A549 (cell line): ENCODE results near the gene ADK. TPM values are rescaled to one million over a fixed set of nuclear protein-coding genes. Genes with fewer than 3 reads are reported as not detected.

Experiments used
- ATAC-seq, 2 experiments: fragments of 200-7000 bp in 1 of 2; fragments of >200 bp in 1 of 2; cut with Nextera tagmentation in 1 of 2; cut with Tn5 transposase in 1 of 2; 3 replicates each; pipeline versions ENCODE4 v1.8.0 to v1.9.1; 2018 to 2020; ENCODE audit warnings: mild to moderate bottlenecking in 1 of 2, moderate library complexity in 1 of 2
- CTCF ChIA-PET: fragments of 300-600 bp; sonication (Branson Sonifier 250); formaldehyde crosslinking; extraction: SDS; loops from one replicate; lab custom pipeline; 2021; ENCODE audit warnings: antibody characterized with exemption, inconsistent platforms; lab: Yijun Ruan, JAX
- POLR2A ChIA-PET: fragments of 350-600 bp; formaldehyde crosslinking; extraction: SDS; loops from one replicate; lab custom pipeline; 2021; ENCODE audit warnings: antibody characterized with exemption, inconsistent platforms; lab: Yijun Ruan, JAX
- DNase-seq, 2 experiments: peaks; one replicate each; pipeline versions ENCODE4 v3.0.0 to v3.0.0-alpha.2; 2011 to 2016; ENCODE audit warnings: low read depth in 1 of 2, low spot score in 1 of 2
- FAIRE-seq: peaks from 2 replicates; lab custom pipeline; 2011; peaks lifted over from hg19 to GRCh38; lab: Jason Lieb, UNC
- H3K27ac ChIP-seq, 2 experiments: fragments of >200 bp; sonication (Bioruptor Twin); formaldehyde crosslinking; 3 replicates each; pipeline ENCODE4 v1.5.1; 2016 to 2017
- H3K4me1 ChIP-seq: fragments of >200 bp; sonication (Bioruptor Twin); formaldehyde crosslinking; 3 replicates; pipeline ENCODE4 v1.6.1; 2016
- H3K4me2 ChIP-seq: fragments of >200 bp; sonication (Bioruptor Twin); formaldehyde crosslinking; 3 replicates; pipeline ENCODE4 v1.6.1; 2016
- H3K4me3 ChIP-seq: fragments of >200 bp; sonication (Bioruptor Twin); formaldehyde crosslinking; 3 replicates; pipeline ENCODE4 v1.5.1; 2016
- H3K9me3 ChIP-seq: fragments of >200 bp; sonication (Bioruptor Twin); formaldehyde crosslinking; 3 replicates; pipeline ENCODE4 v1.6.1; 2016
- CHD2 ChIP-seq: fragments of 150-350 bp; IDR thresholded peaks from 2 replicates; pipeline ENCODE4 v1.6.1; 2014; ENCODE audit warnings: low read length; ENCODE audit not compliant: partially characterized antibody
- CHD4 ChIP-seq: fragments of 200-600 bp; sonication (generic); IDR thresholded peaks from 2 replicates; pipeline ENCODE4 v1.6.1; 2016; ENCODE audit warnings: antibody characterized with exemption, mild to moderate bottlenecking, borderline replicate concordance
- CTCF ChIP-seq: fragments of >200 bp; sonication (Bioruptor Twin); formaldehyde crosslinking; IDR thresholded peaks from 3 replicates; pipeline ENCODE4 v1.5.1; 2016
- E2F6 ChIP-seq: IDR thresholded peaks from 2 replicates; pipeline ENCODE4 v1.6.1; 2012; ENCODE audit warnings: low read depth, borderline replicate concordance
- EHMT2 ChIP-seq: fragments of 200-600 bp; sonication (generic); IDR thresholded peaks from 2 replicates; pipeline ENCODE4 v1.6.1; 2016; ENCODE audit warnings: antibody characterized with exemption, low read depth, mild to moderate bottlenecking, moderate library complexity
- ESRRA ChIP-seq: fragments of 150-350 bp; IDR thresholded peaks from 2 replicates; pipeline ENCODE4 v1.6.1; 2014; ENCODE audit warnings: mild to moderate bottlenecking, low read length, borderline replicate concordance
- GATA3 ChIP-seq: IDR thresholded peaks from 2 replicates; pipeline ENCODE4 v1.6.1; 2012; ENCODE audit warnings: borderline replicate concordance
- HES2 ChIP-seq: fragments of >200 bp; sonication (Bioruptor Twin); formaldehyde crosslinking; IDR thresholded peaks from 2 replicates; pipeline ENCODE4 v1.6.1; 2016
- HEYL ChIP-seq: fragments of 250-450 bp; sonication (Bioruptor Pico); IDR thresholded peaks from 2 replicates; pipeline ENCODE4 v1.8.0; 2021; ENCODE audit warnings: mild to moderate bottlenecking, moderate library complexity
- HOXB13 ChIP-seq: fragments of 250-450 bp; sonication (Bioruptor Pico); IDR thresholded peaks from 2 replicates; pipeline ENCODE4 v1.5.0; 2020; ENCODE audit warnings: low read depth, mild to moderate bottlenecking, moderate library complexity
- MAFK ChIP-seq: fragments of 450-650 bp; IDR thresholded peaks from 2 replicates; pipeline ENCODE4 v1.6.1; 2014; ENCODE audit not compliant: partially characterized antibody
- MAZ ChIP-seq: fragments of 150-350 bp; IDR thresholded peaks from 2 replicates; pipeline ENCODE4 v1.6.1; 2014; ENCODE audit warnings: antibody characterized with exemption, low read depth, low read length, borderline replicate concordance
- RARB ChIP-seq: fragments of 250-450 bp; sonication (Bioruptor Pico); IDR thresholded peaks from 2 replicates; pipeline ENCODE4 v1.8.0; 2021; ENCODE audit warnings: mild to moderate bottlenecking, moderate library complexity
- REST ChIP-seq: fragments of 200-600 bp; sonication (generic); IDR thresholded peaks from 2 replicates; pipeline ENCODE4 v1.6.1; 2016; ENCODE audit warnings: antibody characterized with exemption, mild to moderate bottlenecking, moderate library complexity
- RNF2 ChIP-seq: fragments of 200-600 bp; sonication (generic); IDR thresholded peaks from 2 replicates; pipeline ENCODE4 v1.6.1; 2016; ENCODE audit warnings: low read depth, mild to moderate bottlenecking, antibody characterized with exemption, moderate library complexity, borderline replicate concordance
- SMC3 ChIP-seq: fragments of >200 bp; sonication (Bioruptor Twin); formaldehyde crosslinking; IDR thresholded peaks from 3 replicates; pipeline ENCODE4 v1.6.1; 2018; ENCODE audit warnings: inconsistent platforms
- SREBF2 ChIP-seq: fragments of 450-650 bp; IDR thresholded peaks from 2 replicates; pipeline ENCODE4 v1.6.1; 2014; ENCODE audit warnings: mild to moderate bottlenecking, moderate library complexity
- TFCP2L1 ChIP-seq: fragments of 250-450 bp; sonication (Bioruptor Pico); IDR thresholded peaks from 2 replicates; pipeline ENCODE4 v1.5.0; 2021; ENCODE audit warnings: mild to moderate bottlenecking
- ZNF302 ChIP-seq: fragments of 250-450 bp; sonication (Bioruptor Pico); IDR thresholded peaks from 2 replicates; pipeline ENCODE4 v1.9.0; 2021; ENCODE audit warnings: inconsistent platforms, mild to moderate bottlenecking, moderate library complexity
- WGBS: methylation state at CpG from one replicate; pipeline ENCODE4 v1.1.6; 2017; ENCODE audit errors: missing lambda C conversion rate; 5-methylcytosine and 5-hydroxymethylcytosine counted together
- polyA plus RNA-seq, 4 experiments: library from polyadenylated mRNA; depleted of rRNA in 3 of 4; stranded (reverse); fragments of >200 nt; fragmentation: RNase III in 1 of 4; extraction: RNeasy Plus Mini Kit Qiagen cat#74134 plus additional on column Dnase treatment in 1 of 4; gene quantifications; 2 replicates in 3 of 4; 3 replicates in 1 of 4; pipeline ENCODE4 v1.2.3, GENCODE V29; 2011 to 2017
- TF ChIP-seq, protein P1 (sequence below): fragments of 450-650 bp; IDR thresholded peaks from 2 replicates; pipeline ENCODE4 v1.6.1; 2014; ENCODE audit warnings: antibody characterized with exemption
- TF ChIP-seq, protein P2 (sequence below): IDR thresholded peaks from 2 replicates; pipeline ENCODE4 v1.6.1; 2012

The ADK gene
- polyA plus RNA-seq, 2 of the 4 experiments (the other 2 are of a cell fraction), result 35.8 to 40.7 TPM

- no peak for TF ChIP-seq REST
- no peak for TF ChIP-seq HES2
- TF ChIP-seq HEYL (CRISPR knock-in tag), result no peak
- TF ChIP-seq RARB (CRISPR knock-in tag), result no peak
- TF ChIP-seq EHMT2, result no peak
- no peak for TF ChIP-seq RNF2
- TF ChIP-seq, all 56 proteins: peak for 0
Observed at GRCh38 chr10:74431816-74432215, 280.8 kb downstream of the ADK start (continued).

- H3K4me1 ChIP-seq, result peaks cover 30% of the 10 kb centered on the region
- no peak overlapping the region for H3K4me3 ChIP-seq
- CTCF ChIA-PET, result no interaction called here
- H3K4me2 ChIP-seq, result peak overlapping the region; percentile 25
- peak in 1 of 2 experiments; percentile 18 for DNase-seq
- H3K27ac ChIP-seq, result 0 out of 6 replicates have a peak overlapping the region, but pooled peaks of 1 of the 2 experiments have one; percentile 8
- FAIRE-seq, result peak; percentile 23
- POLR2A ChIA-PET, result no interaction called here
- ATAC-seq, result peak in 1 of 2 experiments; percentile 60; a peak in 2 of 6 replicates
- 20% methylated on average over 1 of the region's 1 CpG for WGBS
- no peaks in the 10 kb centered on the region for H3K9me3 ChIP-seq
- TF ChIP-seq ZNF302 (CRISPR knock-in tag), result no peak
- no peak for TF ChIP-seq CTCF
- TF ChIP-seq, protein P1, sequence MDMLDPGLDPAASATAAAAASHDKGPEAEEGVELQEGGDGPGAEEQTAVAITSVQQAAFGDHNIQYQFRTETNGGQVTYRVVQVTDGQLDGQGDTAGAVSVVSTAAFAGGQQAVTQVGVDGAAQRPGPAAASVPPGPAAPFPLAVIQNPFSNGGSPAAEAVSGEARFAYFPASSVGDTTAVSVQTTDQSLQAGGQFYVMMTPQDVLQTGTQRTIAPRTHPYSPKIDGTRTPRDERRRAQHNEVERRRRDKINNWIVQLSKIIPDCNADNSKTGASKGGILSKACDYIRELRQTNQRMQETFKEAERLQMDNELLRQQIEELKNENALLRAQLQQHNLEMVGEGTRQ, result peak; percentile 65
- TF ChIP-seq HEYL (CRISPR knock-in tag), result no peak
- TF ChIP-seq, all 56 proteins: peak for 1
Observed at GRCh38 chr10:74432841-74433594, 282.0 kb downstream of the ADK start.

- Histone ChIP-seq H3K4me2 (peak overlapping the region; percentile 25), H3K27ac (no peak overlapping the region), H3K4me3 (no peak overlapping the region), H3K4me1 (peaks cover 31% of the 10 kb centered on the region), H3K9me3 (no peaks in the 10 kb centered on the region)
- 36% methylated on average over 1 of the region's 1 CpG for WGBS
- DNase-seq (no peak), FAIRE-seq (no peak), ATAC-seq (no peak)
- POLR2A ChIA-PET, result no interaction called here
- CTCF ChIA-PET, result no interaction called here
- TF ChIP-seq MAFK (no peak), CTCF (no peak), SMC3 (no peak), ESRRA (no peak), TFCP2L1 (CRISPR knock-in tag) (no peak), CHD4 (no peak), E2F6 (no peak), MAZ (no peak), SREBF2 (no peak), EHMT2 (no peak), CHD2 (no peak), HOXB13 (CRISPR knock-in tag) (no peak), ZNF302 (CRISPR knock-in tag) (no peak), RARB (CRISPR knock-in tag) (no peak), GATA3 (no peak)
- TF ChIP-seq, protein P2, sequence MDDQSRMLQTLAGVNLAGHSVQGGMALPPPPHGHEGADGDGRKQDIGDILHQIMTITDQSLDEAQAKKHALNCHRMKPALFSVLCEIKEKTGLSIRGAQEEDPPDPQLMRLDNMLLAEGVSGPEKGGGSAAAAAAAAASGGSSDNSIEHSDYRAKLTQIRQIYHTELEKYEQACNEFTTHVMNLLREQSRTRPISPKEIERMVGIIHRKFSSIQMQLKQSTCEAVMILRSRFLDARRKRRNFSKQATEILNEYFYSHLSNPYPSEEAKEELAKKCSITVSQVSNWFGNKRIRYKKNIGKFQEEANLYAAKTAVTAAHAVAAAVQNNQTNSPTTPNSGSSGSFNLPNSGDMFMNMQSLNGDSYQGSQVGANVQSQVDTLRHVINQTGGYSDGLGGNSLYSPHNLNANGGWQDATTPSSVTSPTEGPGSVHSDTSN, result no peak
Observed at GRCh38 chr10:74433595-74433956, 282.6 kb downstream of the ADK start.
